RCC 7860 (cell line): ENCODE measurements around the gene TEX2.
"Not testable (repeated sequence)": the region's sequence is repeated elsewhere in the genome, so short reads cannot be mapped to it uniquely, and the experiment has no call there.

Experiments used
- DNase-seq: peaks from one replicate; pipeline ENCODE4 v3.0.0-alpha.2; 2015; ENCODE audit warnings: low spot score
- FAIRE-seq: peaks from 2 replicates; lab custom pipeline; 2012; peaks lifted over from hg19 to GRCh38; lab: Jason Lieb, UNC

TEX2 gene

GRCh38 chr17:64186171-64187092 lies 76.6 kb downstream of the TEX2 start:
- no peak for FAIRE-seq

GRCh38 chr17:64185557-64185956 lies 77.5 kb downstream of the TEX2 start:
- DNase-seq, FAIRE-seq: not testable (repeated sequence)

More at GRCh38 chr17:64186171-64187092, 76.6 kb downstream of the TEX2 start:
- DNase-seq = no peak

GRCh38 chr17:64185101-64185500 lies 78.0 kb downstream of the TEX2 start:
- FAIRE-seq = no peak
- DNase-seq = no peak

- DNase-seq (peak; percentile 60), FAIRE-seq (peak; percentile 63)
These were observed 79.2 kb downstream of the TEX2 start for GRCh38 chr17:64183815-64184214.

GRCh38 chr17:64182325-64183012 lies 80.6 kb downstream of the TEX2 start:
- DNase-seq = no peak
- FAIRE-seq = no peak

- no peak for DNase-seq
- no peak for FAIRE-seq
These were observed 82.7 kb downstream of the TEX2 start for GRCh38 chr17:64180089-64181073.

GRCh38 chr17:64179024-64179423 lies 84.0 kb downstream of the TEX2 start:
- DNase-seq, FAIRE-seq: not testable (repeated sequence)

GRCh38 chr17:64178011-64178825 lies 84.8 kb downstream of the TEX2 start:
- DNase-seq (no peak), FAIRE-seq (no peak)

- FAIRE-seq = no peak
- no peak for DNase-seq
These were observed 85.6 kb downstream of the TEX2 start for GRCh38 chr17:64177311-64178010.

GRCh38 chr17:64176556-64176955 lies 86.5 kb downstream of the TEX2 start:
- DNase-seq (no peak), FAIRE-seq (no peak)

- no peak for FAIRE-seq
- peak; percentile 11 for DNase-seq
These were observed 88.2 kb downstream of the TEX2 start for GRCh38 chr17:64174686-64175456.

GRCh38 chr17:64173646-64174045 lies 89.4 kb downstream of the TEX2 start:
- FAIRE-seq = no peak

GRCh38 chr17:64172510-64172909 lies 90.5 kb downstream of the TEX2 start:
- no peak for FAIRE-seq
- DNase-seq = no peak

More at GRCh38 chr17:64173646-64174045, 89.4 kb downstream of the TEX2 start:
- no peak for DNase-seq

GRCh38 chr17:64171041-64171440 lies 92.0 kb downstream of the TEX2 start:
- no peak for FAIRE-seq

GRCh38 chr17:64170286-64170685 lies 92.8 kb downstream of the TEX2 start:
- DNase-seq (no peak), FAIRE-seq (no peak)

More at GRCh38 chr17:64171041-64171440, 92.0 kb downstream of the TEX2 start:
- no peak for DNase-seq

- not testable (repeated sequence) for DNase-seq, FAIRE-seq
These were observed 95.4 kb downstream of the TEX2 start for GRCh38 chr17:64167666-64168065.

- FAIRE-seq (no peak), DNase-seq (no peak)
These were observed 96.2 kb downstream of the TEX2 start for GRCh38 chr17:64166876-64167275.

GRCh38 chr17:64165347-64165746 lies 97.7 kb downstream of the TEX2 start:
- no peak for FAIRE-seq
- no peak for DNase-seq
